DOHH2 (cell line): ENCODE data around the gene MUC12.

ENCODE experiments used
- EZH2phosphoT487 ChIP-seq: fragments of 200-600 bp; sonication (generic); IDR thresholded peaks from 2 replicates; pipeline ENCODE4 v1.6.1; 2017; ENCODE audit warnings: borderline replicate concordance, mild to moderate bottlenecking, antibody characterized with exemption, low read length, moderate library complexity, mixed read lengths
- TF ChIP-seq, protein P1 (sequence below): fragments of 200-600 bp; sonication (generic); IDR thresholded peaks from one replicate; pipeline ENCODE4 v1.5.1; 2014; ENCODE audit warnings: antibody characterized with exemption, mild to moderate bottlenecking, low read depth, low read length; ENCODE audit not compliant: poor library complexity, severe bottlenecking

DNA sequence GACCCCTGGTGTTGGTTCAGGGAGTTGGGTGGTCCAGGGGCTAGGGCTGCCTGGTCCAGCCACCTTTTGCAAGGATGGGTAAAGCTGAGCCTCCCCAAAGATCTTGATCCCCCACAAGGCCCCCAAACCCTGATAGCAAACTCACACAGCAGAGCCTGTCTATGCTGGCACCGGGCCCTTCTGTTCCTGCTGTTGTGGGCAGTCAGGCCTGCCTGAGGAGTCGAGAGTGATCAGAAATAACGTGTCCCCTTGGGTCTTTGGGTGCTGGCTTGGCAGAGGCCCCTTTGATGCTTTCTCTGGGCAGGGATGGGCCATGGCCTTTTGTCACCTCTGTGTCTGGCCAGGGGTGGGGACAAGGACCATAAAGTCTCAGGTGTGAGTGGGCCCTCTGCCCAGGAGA lies 715 bp upstream of the MUC12 start:
- TF ChIP-seq, protein P1, sequence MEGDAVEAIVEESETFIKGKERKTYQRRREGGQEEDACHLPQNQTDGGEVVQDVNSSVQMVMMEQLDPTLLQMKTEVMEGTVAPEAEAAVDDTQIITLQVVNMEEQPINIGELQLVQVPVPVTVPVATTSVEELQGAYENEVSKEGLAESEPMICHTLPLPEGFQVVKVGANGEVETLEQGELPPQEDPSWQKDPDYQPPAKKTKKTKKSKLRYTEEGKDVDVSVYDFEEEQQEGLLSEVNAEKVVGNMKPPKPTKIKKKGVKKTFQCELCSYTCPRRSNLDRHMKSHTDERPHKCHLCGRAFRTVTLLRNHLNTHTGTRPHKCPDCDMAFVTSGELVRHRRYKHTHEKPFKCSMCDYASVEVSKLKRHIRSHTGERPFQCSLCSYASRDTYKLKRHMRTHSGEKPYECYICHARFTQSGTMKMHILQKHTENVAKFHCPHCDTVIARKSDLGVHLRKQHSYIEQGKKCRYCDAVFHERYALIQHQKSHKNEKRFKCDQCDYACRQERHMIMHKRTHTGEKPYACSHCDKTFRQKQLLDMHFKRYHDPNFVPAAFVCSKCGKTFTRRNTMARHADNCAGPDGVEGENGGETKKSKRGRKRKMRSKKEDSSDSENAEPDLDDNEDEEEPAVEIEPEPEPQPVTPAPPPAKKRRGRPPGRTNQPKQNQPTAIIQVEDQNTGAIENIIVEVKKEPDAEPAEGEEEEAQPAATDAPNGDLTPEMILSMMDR: no peak
- TF ChIP-seq EZH2phosphoT487: no peak
